ENCODE results near the gene RASSF3.
A peak's percentile ranks its signal among the peaks of the same experiment; 100 is the strongest.

RASSF3 gene

DNA sequence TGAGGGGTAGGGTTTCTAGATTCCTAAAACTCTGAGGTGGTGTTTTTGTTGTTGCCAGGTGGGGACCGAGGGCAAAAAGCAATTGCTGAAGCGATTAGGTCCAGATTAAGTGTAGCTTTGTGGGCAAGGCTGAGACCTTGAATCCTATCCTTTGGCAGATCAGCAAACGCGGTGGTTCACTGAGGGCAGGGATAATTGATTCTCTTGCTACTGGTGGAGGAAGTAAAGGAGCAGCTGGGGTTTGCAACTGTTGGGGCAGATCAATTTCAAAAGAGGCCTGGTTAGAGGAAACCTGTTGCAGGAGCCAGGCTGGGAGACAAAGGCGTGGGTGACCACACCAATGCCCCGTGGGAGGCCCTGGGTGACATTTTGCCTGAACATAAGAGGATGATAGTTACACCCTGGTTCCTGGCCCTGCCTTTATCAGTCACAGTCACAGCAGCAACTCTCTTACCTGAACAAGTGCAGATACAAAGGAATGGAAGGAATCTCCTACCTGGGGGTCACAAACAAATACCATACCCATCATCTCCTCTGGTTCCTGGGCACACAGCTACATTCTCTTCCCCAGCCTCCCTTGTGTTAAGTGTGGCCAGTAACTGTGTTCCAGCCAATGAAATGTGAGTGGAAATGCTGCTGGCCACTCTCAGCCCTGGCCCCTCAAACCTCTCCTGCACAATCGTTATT, 43.3 kb upstream of the RASSF3 start:
- Histone ChIP-seq H3K23ac (ENCODE audit: low read length in 2 of 2) (no peak overlapping the region), H3K79me1 (replicated peaks; ENCODE audit: low read length, poor library complexity, severe bottlenecking) (no peaks in the 10 kb centered on the region), H3K4ac (ENCODE audit: low read depth in 1 of 2, low read length in 2 of 2) (no peak overlapping the region), H2AFZ (ENCODE audit: low read depth, low read length) (no peak overlapping the region), H3K4me2 (ENCODE audit: low read length, poor library complexity, severe bottlenecking) (no peak overlapping the region), H4K91ac (ENCODE audit: low read length) (no peak overlapping the region), H2AK5ac (ENCODE audit: low read length, severe bottlenecking) (peak overlapping the region; percentile 55), H3K14ac (ENCODE audit: low read length in 2 of 2) (no peak overlapping the region), H3K4me1 (ENCODE audit: control insufficient read depth, insufficient read depth, low read depth, low read length) (peaks cover 8% of the 10 kb centered on the region), H3K36me3 (ENCODE audit: control insufficient read depth in 1 of 2, insufficient read depth in 2 of 2, low read depth in 1 of 2, low read length in 2 of 2) (no peaks in the 10 kb centered on the region), H3K9me3 (ENCODE audit: control insufficient read depth, low read length) (no peaks in the 10 kb centered on the region), H2BK15ac (ENCODE audit: low read depth, poor library complexity, severe bottlenecking) (no peak overlapping the region), H3K9ac (ENCODE audit: low read length) (no peak overlapping the region), H3K27me3 (ENCODE audit: control insufficient read depth in 1 of 2, insufficient read depth in 1 of 2, low read length in 2 of 2) (peaks cover 0 to 32% of the 10 kb centered on the region in 2 experiments), H3K27ac (ENCODE audit: low read length, poor library complexity, severe bottlenecking) (peak overlapping the region; percentile 55), H3K4me3 (ENCODE audit: insufficient read depth in 1 of 2, low read depth in 1 of 2, low read length in 2 of 2) (no peak overlapping the region), H4K8ac (ENCODE audit: low read length) (no peak overlapping the region), H2BK5ac (ENCODE audit: low read depth, low read length, poor library complexity, severe bottlenecking) (no peak overlapping the region), H2BK120ac (ENCODE audit: low read depth, low read length) (no peak overlapping the region), H2BK12ac (ENCODE audit: low read length in 2 of 2) (no peak overlapping the region), H3K18ac (ENCODE audit: low read depth in 1 of 2, low read length in 2 of 2) (no peak overlapping the region)
- WGBS: 87% methylated on average over 7 of the region's 7 CpGs
- DNase-seq: no peak

DNA sequence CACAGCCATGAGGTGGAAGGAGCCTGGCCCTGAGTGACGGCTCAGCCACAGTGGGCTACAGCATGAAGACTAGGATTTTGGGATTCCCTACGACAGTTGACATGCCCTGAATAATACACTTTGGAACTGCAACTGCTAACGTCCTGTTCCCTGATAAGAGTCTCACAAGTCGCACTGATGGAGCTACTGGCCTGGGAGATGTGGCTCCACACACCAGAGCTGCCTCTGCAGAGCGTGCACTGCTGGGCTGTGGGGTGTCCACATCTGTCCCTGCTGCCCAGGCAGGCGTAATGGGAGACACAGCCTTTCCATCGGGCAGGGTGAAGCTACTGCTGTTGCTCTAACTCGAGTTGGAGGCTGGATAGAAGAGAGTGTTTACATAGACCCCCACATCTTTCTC, 42.7 kb upstream of the RASSF3 start:
- Histone ChIP-seq H2BK5ac (ENCODE audit: low read depth, low read length, poor library complexity, severe bottlenecking) (no peak overlapping the region), H3K27me3 (ENCODE audit: control insufficient read depth in 1 of 2, insufficient read depth in 1 of 2, low read length in 2 of 2) (peaks cover 0 to 32% of the 10 kb centered on the region in 2 experiments), H2AFZ (ENCODE audit: low read depth, low read length) (no peak overlapping the region), H3K36me3 (ENCODE audit: control insufficient read depth in 1 of 2, insufficient read depth in 2 of 2, low read depth in 1 of 2, low read length in 2 of 2) (no peaks in the 10 kb centered on the region), H3K27ac (ENCODE audit: low read length, poor library complexity, severe bottlenecking) (no peak overlapping the region), H3K9ac (ENCODE audit: low read length) (no peak overlapping the region), H3K23ac (ENCODE audit: low read length in 2 of 2) (peak overlapping the region in 1 of 2 experiments; percentile 5), H3K4me2 (ENCODE audit: low read length, poor library complexity, severe bottlenecking) (no peak overlapping the region), H4K91ac (ENCODE audit: low read length) (no peak overlapping the region), H2BK15ac (ENCODE audit: low read depth, poor library complexity, severe bottlenecking) (no peak overlapping the region), H3K4ac (ENCODE audit: low read depth in 1 of 2, low read length in 2 of 2) (no peak overlapping the region), H2BK120ac (ENCODE audit: low read depth, low read length) (no peak overlapping the region), H3K14ac (ENCODE audit: low read length in 2 of 2) (no peak overlapping the region), H2BK12ac (ENCODE audit: low read length in 2 of 2) (no peak overlapping the region), H3K4me3 (ENCODE audit: insufficient read depth in 1 of 2, low read depth in 1 of 2, low read length in 2 of 2) (no peak overlapping the region), H3K9me3 (ENCODE audit: control insufficient read depth, low read length) (peaks cover 6% of the 10 kb centered on the region), H2AK5ac (ENCODE audit: low read length, severe bottlenecking) (peak overlapping the region; percentile 14), H3K18ac (ENCODE audit: low read depth in 1 of 2, low read length in 2 of 2) (no peak overlapping the region), H3K4me1 (ENCODE audit: control insufficient read depth, insufficient read depth, low read depth, low read length) (peaks cover 8% of the 10 kb centered on the region), H4K8ac (ENCODE audit: low read length) (no peak overlapping the region), H3K79me1 (replicated peaks; ENCODE audit: low read length, poor library complexity, severe bottlenecking) (no peaks in the 10 kb centered on the region)
- 85% methylated on average over 6 of the region's 8 CpGs for WGBS
- DNase-seq: no peak

DNA sequence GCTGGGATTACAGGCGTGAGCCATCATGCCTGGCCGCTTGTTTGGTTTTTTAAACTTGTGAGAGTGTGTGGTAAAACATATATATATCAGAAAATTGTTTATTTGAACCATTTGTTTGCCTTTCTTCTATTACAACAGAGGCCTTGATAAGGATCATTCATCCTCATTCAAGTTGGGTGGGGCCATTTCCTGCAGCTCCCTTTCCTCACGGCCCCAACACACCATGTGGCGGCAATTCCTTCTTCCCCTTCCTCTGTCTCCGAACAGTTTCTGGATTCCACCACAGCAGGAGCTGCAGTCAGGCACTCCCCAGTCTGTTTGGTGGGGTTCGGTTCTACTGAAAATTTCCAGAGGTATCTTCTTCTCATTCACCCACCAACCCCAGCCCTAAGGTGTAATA, 42.0 kb upstream of the RASSF3 start:
- Histone ChIP-seq H4K8ac (ENCODE audit: low read length) (no peak overlapping the region), H3K27me3 (ENCODE audit: control insufficient read depth in 1 of 2, insufficient read depth in 1 of 2, low read length in 2 of 2) (peaks cover 0 to 32% of the 10 kb centered on the region in 2 experiments), H2BK120ac (ENCODE audit: low read depth, low read length) (no peak overlapping the region), H3K9ac (ENCODE audit: low read length) (no peak overlapping the region), H3K36me3 (ENCODE audit: control insufficient read depth in 1 of 2, insufficient read depth in 2 of 2, low read depth in 1 of 2, low read length in 2 of 2) (no peaks in the 10 kb centered on the region), H3K14ac (ENCODE audit: low read length in 2 of 2) (no peak overlapping the region), H2BK5ac (ENCODE audit: low read depth, low read length, poor library complexity, severe bottlenecking) (no peak overlapping the region), H3K9me3 (ENCODE audit: control insufficient read depth, low read length) (peaks cover 7% of the 10 kb centered on the region), H2BK12ac (ENCODE audit: low read length in 2 of 2) (no peak overlapping the region), H3K23ac (ENCODE audit: low read length in 2 of 2) (no peak overlapping the region), H3K18ac (ENCODE audit: low read depth in 1 of 2, low read length in 2 of 2) (no peak overlapping the region), H3K4ac (ENCODE audit: low read depth in 1 of 2, low read length in 2 of 2) (no peak overlapping the region), H3K79me1 (replicated peaks; ENCODE audit: low read length, poor library complexity, severe bottlenecking) (no peaks in the 10 kb centered on the region), H2AFZ (ENCODE audit: low read depth, low read length) (no peak overlapping the region), H2AK5ac (ENCODE audit: low read length, severe bottlenecking) (no peak overlapping the region), H3K4me1 (ENCODE audit: control insufficient read depth, insufficient read depth, low read depth, low read length) (peaks cover 8% of the 10 kb centered on the region), H3K4me2 (ENCODE audit: low read length, poor library complexity, severe bottlenecking) (no peak overlapping the region), H4K91ac (ENCODE audit: low read length) (no peak overlapping the region), H3K4me3 (ENCODE audit: insufficient read depth in 1 of 2, low read depth in 1 of 2, low read length in 2 of 2) (no peak overlapping the region), H3K27ac (ENCODE audit: low read length, poor library complexity, severe bottlenecking) (no peak overlapping the region), H2BK15ac (ENCODE audit: low read depth, poor library complexity, severe bottlenecking) (no peak overlapping the region)
- WGBS: 75% methylated on average over 4 of the region's 6 CpGs
- no peak for DNase-seq

DNA sequence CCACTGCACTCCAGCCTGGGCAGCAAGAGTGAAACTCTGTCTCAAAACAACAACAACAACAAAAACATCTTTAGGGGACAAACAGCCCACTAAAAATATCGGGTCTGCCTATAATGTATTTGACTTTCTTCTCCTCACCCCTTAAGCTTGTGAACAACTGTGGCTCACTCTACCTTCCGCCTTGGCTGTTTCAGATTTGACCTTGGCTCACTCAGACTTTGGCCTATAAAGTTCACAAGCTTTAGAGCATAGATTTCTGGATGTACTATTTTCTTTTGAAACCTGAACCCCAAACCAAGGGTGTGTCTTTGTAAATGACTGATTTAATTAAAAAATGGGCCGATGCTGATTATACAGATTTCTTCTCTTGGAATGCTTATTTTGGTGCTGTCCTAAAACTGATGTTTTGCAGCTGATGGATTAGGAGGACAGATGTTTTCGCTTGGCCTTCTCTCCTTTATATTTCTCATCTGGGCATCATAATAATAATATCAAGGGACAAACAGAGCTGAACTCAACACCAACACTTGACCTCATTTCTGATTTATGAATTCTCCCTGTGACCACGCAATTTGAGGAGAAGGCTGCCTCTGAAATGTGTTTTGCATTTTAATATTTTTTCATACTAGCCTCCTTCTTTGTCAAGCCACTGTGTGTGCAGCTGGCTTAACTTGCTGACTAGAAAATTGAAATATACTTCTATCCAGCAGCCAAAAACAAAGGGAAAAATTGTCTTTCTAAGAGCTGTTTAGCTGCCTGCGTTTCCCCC, 40.2 kb upstream of the RASSF3 start:
- Histone ChIP-seq H3K4me2 (ENCODE audit: low read length, poor library complexity, severe bottlenecking) (no peak overlapping the region), H3K27me3 (ENCODE audit: control insufficient read depth in 1 of 2, insufficient read depth in 1 of 2, low read length in 2 of 2) (peaks cover 0 to 29% of the 10 kb centered on the region in 2 experiments), H2AK5ac (ENCODE audit: low read length, severe bottlenecking) (no peak overlapping the region), H2BK12ac (ENCODE audit: low read length in 2 of 2) (no peak overlapping the region), H3K18ac (ENCODE audit: low read depth in 1 of 2, low read length in 2 of 2) (no peak overlapping the region), H3K4me3 (ENCODE audit: insufficient read depth in 1 of 2, low read depth in 1 of 2, low read length in 2 of 2) (no peak overlapping the region), H3K9me3 (ENCODE audit: control insufficient read depth, low read length) (peaks cover 15% of the 10 kb centered on the region), H3K14ac (ENCODE audit: low read length in 2 of 2) (no peak overlapping the region), H2BK120ac (ENCODE audit: low read depth, low read length) (no peak overlapping the region), H3K4me1 (ENCODE audit: control insufficient read depth, insufficient read depth, low read depth, low read length) (peaks cover 8% of the 10 kb centered on the region), H3K9ac (ENCODE audit: low read length) (no peak overlapping the region), H3K4ac (ENCODE audit: low read depth in 1 of 2, low read length in 2 of 2) (no peak overlapping the region), H2BK15ac (ENCODE audit: low read depth, poor library complexity, severe bottlenecking) (no peak overlapping the region), H2AFZ (ENCODE audit: low read depth, low read length) (no peak overlapping the region), H3K36me3 (ENCODE audit: control insufficient read depth in 1 of 2, insufficient read depth in 2 of 2, low read depth in 1 of 2, low read length in 2 of 2) (no peaks in the 10 kb centered on the region), H4K8ac (ENCODE audit: low read length) (no peak overlapping the region), H3K79me1 (replicated peaks; ENCODE audit: low read length, poor library complexity, severe bottlenecking) (no peaks in the 10 kb centered on the region), H3K23ac (ENCODE audit: low read length in 2 of 2) (no peak overlapping the region), H2BK5ac (ENCODE audit: low read depth, low read length, poor library complexity, severe bottlenecking) (no peak overlapping the region), H4K91ac (ENCODE audit: low read length) (no peak overlapping the region), H3K27ac (ENCODE audit: low read length, poor library complexity, severe bottlenecking) (no peak overlapping the region)
- 98% methylated on average over 6 of the region's 6 CpGs for WGBS
- no peak for DNase-seq
